ENCODE results near the gene ULBP2. TPM values are rescaled to one million over a fixed set of nuclear protein-coding genes. Genes with fewer than 3 reads are reported as not detected.
"Not testable (repeated sequence)": the region's sequence is repeated elsewhere in the genome, so short reads cannot be mapped to it uniquely, and the experiment has no call there.

ULBP2 gene
- total RNA-seq, 1 donor from 2014 or later, result not detected

DNA sequence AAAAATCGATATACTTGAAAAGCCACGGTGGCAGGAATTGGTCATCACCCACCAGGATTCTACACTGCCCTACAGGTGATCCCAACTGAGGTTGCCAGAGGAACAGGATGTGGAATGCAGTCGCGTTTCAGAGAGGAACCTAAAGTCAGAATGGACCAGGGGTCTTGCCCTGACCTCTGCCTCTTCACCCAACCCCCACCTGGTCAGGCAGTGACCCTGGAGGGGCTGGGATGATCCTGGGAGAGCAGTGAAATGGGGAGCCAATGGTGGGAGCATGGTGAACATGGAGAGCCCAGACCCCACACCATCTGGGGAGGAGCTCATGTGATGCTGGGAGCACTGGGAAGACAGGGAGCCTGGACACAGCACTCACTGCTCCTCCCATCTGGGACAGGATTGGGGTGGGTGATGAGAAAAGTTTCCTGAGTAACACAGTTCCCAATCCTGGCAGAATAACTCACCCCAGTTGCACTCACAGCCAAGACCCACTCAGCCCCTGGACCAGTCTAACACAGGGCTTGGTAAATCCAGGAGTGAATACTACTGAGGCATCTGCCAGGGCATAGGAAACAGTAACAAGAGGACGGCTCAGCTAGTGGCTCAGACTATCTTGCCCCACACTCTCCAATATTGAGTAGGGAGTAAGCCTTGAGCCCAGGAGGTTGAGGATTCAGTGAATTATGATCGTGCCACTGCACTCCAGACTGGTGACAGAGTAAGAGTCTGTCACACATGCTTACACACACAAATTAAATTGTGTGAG is 1.7 kb upstream of the ULBP2 start:
- DNase-seq (ENCODE audit: low spot score in 2 of 2), result peak in 1 of 2 donors; percentile 51
- Histone ChIP-seq H3K27ac (no peak overlapping the region), H3K36me3 (no peaks in the 10 kb centered on the region), H3K4me3 (no peak overlapping the region), H3K4me1 (peaks cover 0 to 21% of the 10 kb centered on the region in 2 donors), H3K9me3 (no peaks in the 10 kb centered on the region), H3K27me3 (peaks cover 28% of the 10 kb centered on the region)
- TF ChIP-seq, protein P1, sequence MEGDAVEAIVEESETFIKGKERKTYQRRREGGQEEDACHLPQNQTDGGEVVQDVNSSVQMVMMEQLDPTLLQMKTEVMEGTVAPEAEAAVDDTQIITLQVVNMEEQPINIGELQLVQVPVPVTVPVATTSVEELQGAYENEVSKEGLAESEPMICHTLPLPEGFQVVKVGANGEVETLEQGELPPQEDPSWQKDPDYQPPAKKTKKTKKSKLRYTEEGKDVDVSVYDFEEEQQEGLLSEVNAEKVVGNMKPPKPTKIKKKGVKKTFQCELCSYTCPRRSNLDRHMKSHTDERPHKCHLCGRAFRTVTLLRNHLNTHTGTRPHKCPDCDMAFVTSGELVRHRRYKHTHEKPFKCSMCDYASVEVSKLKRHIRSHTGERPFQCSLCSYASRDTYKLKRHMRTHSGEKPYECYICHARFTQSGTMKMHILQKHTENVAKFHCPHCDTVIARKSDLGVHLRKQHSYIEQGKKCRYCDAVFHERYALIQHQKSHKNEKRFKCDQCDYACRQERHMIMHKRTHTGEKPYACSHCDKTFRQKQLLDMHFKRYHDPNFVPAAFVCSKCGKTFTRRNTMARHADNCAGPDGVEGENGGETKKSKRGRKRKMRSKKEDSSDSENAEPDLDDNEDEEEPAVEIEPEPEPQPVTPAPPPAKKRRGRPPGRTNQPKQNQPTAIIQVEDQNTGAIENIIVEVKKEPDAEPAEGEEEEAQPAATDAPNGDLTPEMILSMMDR (IDR thresholded peaks at IDR 0.05), result no peak
- intact Hi-C loops (cut with DNase I), result loop anchor here (5.0 kb wide), 1 partner anchor 127 kb away; the partner anchor contains the start of gene ULBP3

DNA sequence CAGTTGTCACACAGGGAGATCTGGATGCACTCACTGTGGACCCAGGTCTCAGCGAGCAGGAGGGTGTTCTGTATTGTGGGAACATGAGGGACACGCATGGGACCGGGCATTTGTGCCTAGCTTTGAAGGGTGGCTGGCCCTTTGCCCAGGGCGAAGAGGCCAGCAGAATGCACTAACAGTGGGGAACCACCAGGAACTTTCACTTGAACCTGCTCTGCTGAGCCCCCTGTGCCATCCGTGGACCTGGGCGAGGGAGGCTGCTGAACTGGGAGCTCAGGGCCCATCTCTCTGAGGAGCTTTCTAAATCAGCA is 1.2 kb upstream of the ULBP2 start:
- intact Hi-C loops (cut with DNase I), result loop anchor here (5.0 kb wide), 1 partner anchor 127 kb away; the partner anchor contains the start of gene ULBP3
- Histone ChIP-seq H3K27ac (no peak overlapping the region), H3K9me3 (no peaks in the 10 kb centered on the region), H3K36me3 (no peaks in the 10 kb centered on the region), H3K27me3 (peaks cover 28% of the 10 kb centered on the region), H3K4me1 (peaks cover 0 to 21% of the 10 kb centered on the region in 2 donors), H3K4me3 (no peak overlapping the region)
- peak in 1 of 2 donors; percentile 57 for DNase-seq (ENCODE audit: low spot score in 2 of 2)
- TF ChIP-seq, protein P1 (IDR thresholded peaks at IDR 0.05), result no peak

DNA sequence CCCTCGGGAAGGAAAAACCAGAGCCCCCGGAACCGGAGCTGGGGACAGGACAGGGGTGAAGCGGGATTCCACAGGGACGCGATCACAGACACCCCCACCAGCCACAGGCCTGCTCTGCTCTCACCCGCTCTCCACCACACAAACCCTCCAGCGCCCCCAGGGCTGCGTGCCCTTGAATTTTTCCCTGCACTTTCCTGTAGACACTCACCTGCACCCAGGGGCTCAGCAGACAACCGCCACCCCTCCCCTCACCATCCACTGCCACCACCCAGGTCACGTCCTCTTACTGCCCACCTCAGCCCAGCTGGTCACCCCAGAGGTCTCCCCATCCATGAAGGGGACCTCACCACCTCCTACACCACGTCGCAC is 631 bp downstream of the ULBP2 start:
- DNase-seq (ENCODE audit: low spot score in 2 of 2), result peak in 1 of 2 donors; percentile 62
- H3K4me3 ChIP-seq, result peak overlapping the region; percentile 47 to 65
- H3K27me3 ChIP-seq, result peaks cover 21% of the 10 kb centered on the region
- H3K27ac ChIP-seq, result no peak overlapping the region
- H3K4me1 ChIP-seq, result peaks cover 0 to 21% of the 10 kb centered on the region in 2 donors
- TF ChIP-seq, protein P1 (IDR thresholded peaks at IDR 0.05), result no peak
- H3K36me3 ChIP-seq, result no peaks in the 10 kb centered on the region
- no peaks in the 10 kb centered on the region for H3K9me3 ChIP-seq
- intact Hi-C loops (cut with DNase I), result loop anchor here (5.0 kb wide), 1 partner anchor 125 kb away; the partner anchor contains the start of gene ULBP3

DNA sequence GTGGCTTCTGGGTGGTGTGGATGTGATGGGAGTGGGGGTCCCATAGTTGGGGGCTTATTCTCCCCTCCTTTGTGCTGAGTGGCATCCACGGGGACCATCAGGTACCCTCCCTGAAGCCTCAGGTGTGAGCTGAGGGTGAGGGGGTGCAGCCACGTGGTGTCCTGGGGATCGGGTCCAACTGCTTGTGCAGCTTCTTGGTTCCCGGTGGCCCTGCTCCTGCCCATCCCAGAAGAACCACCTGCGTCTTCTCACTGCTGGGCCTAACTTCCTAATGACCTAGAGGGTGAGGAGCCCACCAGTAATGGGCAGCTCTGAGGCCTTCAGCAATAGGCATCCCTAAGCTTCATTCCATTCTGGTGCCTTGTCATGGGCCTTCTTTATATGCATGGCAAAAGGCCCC is 1.5 kb downstream of the ULBP2 start:
- not testable (repeated sequence) for H3K36me3 ChIP-seq, H3K27ac ChIP-seq, H3K4me3 ChIP-seq, H3K9me3 ChIP-seq
- Histone ChIP-seq H3K27me3 (peaks cover 15% of the 10 kb centered on the region), H3K4me1 (peaks cover 0 to 18% of the 10 kb centered on the region in 2 donors)
- peak in 1 of 2 donors; percentile 50 for DNase-seq (ENCODE audit: low spot score in 2 of 2)
- intact Hi-C loops (cut with DNase I), result loop anchor here (5.0 kb wide), 1 partner anchor 124 kb away; the partner anchor contains the start of gene ULBP3

DNA sequence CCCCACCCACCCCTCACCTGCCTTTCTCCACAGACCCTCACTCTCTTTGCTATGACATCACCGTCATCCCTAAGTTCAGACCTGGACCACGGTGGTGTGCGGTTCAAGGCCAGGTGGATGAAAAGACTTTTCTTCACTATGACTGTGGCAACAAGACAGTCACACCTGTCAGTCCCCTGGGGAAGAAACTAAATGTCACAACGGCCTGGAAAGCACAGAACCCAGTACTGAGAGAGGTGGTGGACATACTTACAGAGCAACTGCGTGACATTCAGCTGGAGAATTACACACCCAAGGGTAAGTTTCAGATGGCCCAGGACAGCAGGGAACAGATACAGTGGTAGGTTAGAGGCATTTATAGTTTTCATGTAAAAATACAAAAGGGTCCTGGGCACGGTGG is 3.5 kb downstream of the ULBP2 start:
- H3K9me3 ChIP-seq; H3K4me3 ChIP-seq; H3K36me3 ChIP-seq; DNase-seq (ENCODE audit: low spot score in 2 of 2); H3K27ac ChIP-seq; H3K27me3 ChIP-seq; intact Hi-C loops (cut with DNase I): not testable (repeated sequence)
- peaks cover 0 to 11% of the 10 kb centered on the region in 2 donors for H3K4me1 ChIP-seq

DNA sequence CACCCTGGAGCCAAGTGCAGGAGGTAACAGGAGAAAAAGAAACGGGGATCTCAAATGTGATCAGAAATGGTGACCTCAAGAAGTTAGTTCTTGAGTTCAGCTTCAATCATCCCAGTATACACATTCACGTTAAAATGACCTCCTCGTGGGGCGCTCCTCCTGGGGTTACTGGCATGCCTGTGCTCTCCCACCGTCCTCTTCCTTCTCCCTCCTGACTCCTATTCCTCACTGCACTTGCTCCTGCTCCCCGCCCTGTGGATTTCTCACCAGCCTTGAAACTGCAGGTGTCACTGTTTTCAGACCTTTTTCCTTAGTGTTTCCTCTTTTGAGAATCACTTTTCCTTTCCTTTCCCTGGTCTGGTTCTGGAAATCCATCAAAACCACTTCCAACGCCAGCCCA is 4.8 kb downstream of the ULBP2 start:
- H3K27me3 ChIP-seq; H3K36me3 ChIP-seq; H3K27ac ChIP-seq; DNase-seq (ENCODE audit: low spot score in 2 of 2); intact Hi-C loops (cut with DNase I); H3K4me1 ChIP-seq; H3K9me3 ChIP-seq; H3K4me3 ChIP-seq: not testable (repeated sequence)

DNA sequence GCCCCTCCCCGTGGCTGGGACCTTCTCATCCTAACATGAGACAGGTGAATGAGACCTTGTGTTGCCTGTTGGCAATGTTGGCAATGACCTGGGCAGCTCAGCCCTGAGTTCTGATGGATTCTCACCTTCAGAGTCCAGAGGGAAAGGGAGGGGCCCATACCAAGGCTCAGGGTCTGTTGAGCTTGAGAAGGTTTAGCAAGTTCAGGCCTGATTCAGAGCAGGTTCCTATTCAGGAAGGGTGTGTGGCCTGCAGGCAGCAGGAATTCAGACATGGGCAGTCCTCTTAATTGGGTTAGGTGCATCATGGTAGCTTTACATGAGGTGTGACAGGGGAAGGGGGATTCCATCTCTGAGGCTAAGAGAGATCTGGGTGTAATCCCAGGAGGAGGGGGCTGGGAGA is 5.7 kb downstream of the ULBP2 start:
- DNase-seq (ENCODE audit: low spot score in 2 of 2); H3K4me3 ChIP-seq; H3K36me3 ChIP-seq; H3K4me1 ChIP-seq; H3K27me3 ChIP-seq; H3K27ac ChIP-seq; H3K9me3 ChIP-seq; intact Hi-C loops (cut with DNase I): not testable (repeated sequence)

All from ascending aorta (tissue), 2 donors.